T-helper 17 cell (primary cell): ENCODE results near the gene C16orf82. TPM values are rescaled to one million over a fixed set of nuclear protein-coding genes. Genes with fewer than 3 reads are reported as not detected.

Experiments
- ATAC-seq: fragments of 150-1000 bp; cut with Tn5 transposase; 2 replicates; pipeline ENCODE4 v1.10.0; 2021; ENCODE audit warnings: mild to moderate bottlenecking, moderate library complexity
- DNase-seq, 3 donors: peaks; one replicate each; pipeline versions ENCODE4 v3.0.0 to v3.0.0-alpha.2; 2020 to 2021
- H3K9me3 ChIP-seq: one replicate; pipeline ENCODE4 v1.7.0; 2013; ENCODE audit warnings: low read length, mild to moderate bottlenecking; ENCODE audit not compliant: control insufficient read depth, poor library complexity, severe bottlenecking
- H3K27ac Mint-ChIP-seq: one replicate; pipeline ENCODE4 v1.8.0; 2022; ENCODE audit warnings: mild to moderate bottlenecking, moderate library complexity, mixed read lengths
- H3K27me3 Mint-ChIP-seq: one replicate; pipeline ENCODE4 v1.8.0; 2022; ENCODE audit warnings: mixed read lengths
- H3K36me3 Mint-ChIP-seq: one replicate; pipeline ENCODE4 v1.8.0; 2022; ENCODE audit warnings: low read depth, mixed read lengths
- H3K4me1 Mint-ChIP-seq: one replicate; pipeline ENCODE4 v1.8.0; 2022; ENCODE audit warnings: mild to moderate bottlenecking, mixed read lengths
- H3K4me3 Mint-ChIP-seq: one replicate; pipeline ENCODE4 v1.8.0; 2022; ENCODE audit warnings: mild to moderate bottlenecking, moderate library complexity, mixed read lengths
- total RNA-seq, 4 donors: library from RNA in 2 of 4; stranded (reverse) in 2 of 4; gene quantifications; one replicate each; pipeline ENCODE4 v1.2.3 and lab custom pipeline; 2022 to 2026

Gene C16orf82
- not detected for total RNA-seq
- total RNA-seq (lab: John Stamatoyannopoulos, UW) = 0 reads per million in 2 donors

DNA sequence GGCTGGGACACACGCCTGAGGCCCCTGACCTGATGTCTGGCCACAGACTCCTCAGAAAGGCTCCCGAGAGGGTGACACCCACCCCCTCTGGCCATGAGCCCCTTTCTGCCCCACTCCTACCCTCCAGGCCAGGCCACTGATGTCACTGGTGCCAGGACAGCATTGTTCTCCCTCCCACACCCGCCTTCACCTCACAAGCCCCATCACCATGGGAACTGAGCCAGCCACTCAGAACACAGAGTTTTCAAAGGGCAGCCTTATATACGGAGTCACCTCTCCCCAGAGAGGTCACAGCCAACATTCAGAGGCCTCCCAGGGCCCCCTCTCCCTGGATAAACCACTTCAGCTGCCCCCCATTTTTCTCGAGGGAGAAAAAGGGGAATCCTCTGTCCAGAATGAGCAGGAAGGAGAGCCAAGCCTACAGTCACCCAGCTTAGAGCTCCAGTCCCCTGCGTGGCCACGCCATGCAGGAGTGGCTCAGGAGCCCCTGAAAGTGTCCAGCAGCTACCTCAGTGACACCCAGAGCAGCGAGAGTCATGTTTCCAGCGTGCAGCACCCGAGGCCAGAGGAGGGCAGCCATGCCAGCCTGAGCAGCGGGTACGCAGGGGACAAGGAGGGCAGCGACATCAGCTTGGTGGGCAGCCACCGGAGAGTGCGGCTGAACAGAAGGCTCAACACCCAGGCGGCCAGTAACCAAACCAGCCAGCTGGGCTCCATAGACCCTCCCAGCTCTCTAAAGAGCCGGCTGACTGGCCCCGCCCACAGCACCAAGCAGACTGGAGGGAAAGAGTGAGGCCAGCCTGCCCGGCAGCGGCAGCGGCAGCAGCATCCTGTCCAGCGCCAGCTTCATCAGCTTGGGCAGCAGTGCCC is at the start of gene C16orf82:
Gene C16orf82 (plus strand): TSS at position 260 of the 870 bp plus-strand sequence.
- no peaks in the 10 kb centered on the region for H3K36me3 Mint-ChIP-seq
- H3K27me3 Mint-ChIP-seq = peaks cover 60% of the 10 kb centered on the region
- H3K27ac Mint-ChIP-seq = no peak within 1 kb of the TSS
- no peak for ATAC-seq
- H3K4me3 Mint-ChIP-seq = no peak within 1 kb of the TSS
- DNase-seq = no peak
- peaks cover 2% of the 10 kb centered on the region for H3K4me1 Mint-ChIP-seq
- no peaks in the 10 kb centered on the region for H3K9me3 ChIP-seq

DNA sequence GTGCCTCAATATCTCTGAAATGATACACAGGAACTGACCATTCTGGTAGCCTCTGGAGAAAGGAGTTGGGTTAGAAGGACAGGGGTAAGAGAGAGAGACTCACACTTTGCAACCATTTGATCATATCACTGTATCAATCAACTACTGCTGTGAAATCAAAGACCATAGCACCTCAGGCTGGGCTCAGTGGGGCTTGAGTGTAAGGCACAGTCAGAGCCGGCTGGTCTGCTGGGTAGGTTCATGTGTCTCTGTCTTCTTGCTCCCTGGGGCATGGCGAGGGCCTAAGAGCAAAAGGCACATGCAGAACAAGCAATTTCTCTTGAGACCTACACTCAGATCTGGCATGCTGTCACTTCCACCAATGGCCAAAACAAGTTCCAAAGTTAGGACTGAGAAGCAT is 46.7 kb upstream of the C16orf82 start:
- H3K9me3 ChIP-seq = no peaks in the 10 kb centered on the region
- H3K27me3 Mint-ChIP-seq = peaks cover 32% of the 10 kb centered on the region
- no peak overlapping the region for H3K4me3 Mint-ChIP-seq
- no peak overlapping the region for H3K27ac Mint-ChIP-seq
- H3K4me1 Mint-ChIP-seq = no peaks in the 10 kb centered on the region
- DNase-seq (no peak), ATAC-seq (no peak)
- no peaks in the 10 kb centered on the region for H3K36me3 Mint-ChIP-seq

DNA sequence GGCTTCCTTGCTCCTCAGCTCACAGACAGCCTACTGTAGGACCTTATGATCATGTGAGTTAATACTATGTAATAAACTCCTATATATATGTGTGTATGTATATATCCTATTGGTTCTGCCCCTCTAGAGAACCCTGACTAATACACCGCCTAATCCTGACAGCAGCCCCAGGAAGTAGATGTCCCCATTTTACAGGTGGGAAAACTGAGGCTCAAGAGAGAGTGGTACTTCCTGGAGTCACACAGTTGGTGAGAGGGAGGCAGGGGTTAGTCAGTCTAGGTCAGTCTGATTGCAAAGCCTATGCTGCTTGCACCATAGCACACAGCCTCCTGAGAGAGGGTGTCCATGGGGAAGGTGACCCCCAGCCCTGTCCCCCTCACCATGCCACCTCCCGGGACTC is 42.7 kb upstream of the C16orf82 start:
- Mint-ChIP-seq H3K27me3 (peaks cover 48% of the 10 kb centered on the region), H3K36me3 (no peaks in the 10 kb centered on the region), H3K27ac (no peak overlapping the region), H3K4me3 (no peak overlapping the region), H3K4me1 (peaks cover 2% of the 10 kb centered on the region)
- H3K9me3 ChIP-seq = no peaks in the 10 kb centered on the region
- ATAC-seq = no peak
- no peak for DNase-seq

DNA sequence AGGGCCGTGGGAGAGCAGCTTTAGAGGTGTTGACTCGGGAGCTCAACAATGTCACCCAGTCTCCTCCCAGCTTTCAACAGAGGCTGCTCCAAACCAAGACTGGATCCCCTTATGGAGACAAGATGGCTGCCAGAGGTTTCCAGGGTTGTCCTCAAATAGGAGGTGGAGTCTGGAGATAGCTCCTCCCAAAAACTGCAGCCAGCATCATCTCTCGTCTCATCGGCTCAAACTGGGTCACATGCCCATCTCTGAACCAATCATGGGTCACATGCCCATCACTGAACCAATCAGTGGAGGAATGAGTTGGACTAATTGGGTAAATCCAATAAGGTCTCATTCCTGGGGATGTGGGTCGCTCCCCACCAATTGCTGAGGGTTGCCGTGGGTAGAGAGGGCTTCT is 41.1 kb upstream of the C16orf82 start:
- no peaks in the 10 kb centered on the region for H3K9me3 ChIP-seq
- Mint-ChIP-seq H3K4me3 (no peak overlapping the region), H3K27ac (no peak overlapping the region), H3K4me1 (peaks cover 2% of the 10 kb centered on the region), H3K27me3 (peaks cover 45% of the 10 kb centered on the region), H3K36me3 (no peaks in the 10 kb centered on the region)
- no peak for DNase-seq
- no peak for ATAC-seq

DNA sequence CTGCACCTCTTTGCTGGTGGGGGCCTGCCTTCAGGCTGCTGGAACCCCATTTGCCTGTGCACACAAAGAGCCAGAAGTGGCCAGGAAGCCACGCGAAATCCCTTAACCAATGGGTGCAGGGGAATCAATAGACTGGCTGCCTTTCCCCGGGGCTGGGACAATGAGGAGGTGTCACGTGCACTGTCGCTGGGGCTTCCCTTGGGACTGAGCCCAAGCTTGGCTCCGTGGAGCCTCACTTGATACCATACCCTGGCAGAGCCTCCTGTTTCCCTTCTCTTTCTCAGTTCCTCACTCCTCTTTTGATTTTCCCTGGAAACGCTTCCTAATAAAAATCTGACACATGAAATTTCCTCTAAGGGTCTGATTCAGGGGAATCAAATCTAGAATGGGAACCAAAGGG is 38.8 kb upstream of the C16orf82 start:
- Mint-ChIP-seq H3K4me1 (peaks cover 2% of the 10 kb centered on the region), H3K4me3 (no peak overlapping the region), H3K27ac (no peak overlapping the region), H3K36me3 (no peaks in the 10 kb centered on the region), H3K27me3 (peaks cover 28% of the 10 kb centered on the region)
- no peaks in the 10 kb centered on the region for H3K9me3 ChIP-seq
- no peak for DNase-seq
- ATAC-seq = no peak

DNA sequence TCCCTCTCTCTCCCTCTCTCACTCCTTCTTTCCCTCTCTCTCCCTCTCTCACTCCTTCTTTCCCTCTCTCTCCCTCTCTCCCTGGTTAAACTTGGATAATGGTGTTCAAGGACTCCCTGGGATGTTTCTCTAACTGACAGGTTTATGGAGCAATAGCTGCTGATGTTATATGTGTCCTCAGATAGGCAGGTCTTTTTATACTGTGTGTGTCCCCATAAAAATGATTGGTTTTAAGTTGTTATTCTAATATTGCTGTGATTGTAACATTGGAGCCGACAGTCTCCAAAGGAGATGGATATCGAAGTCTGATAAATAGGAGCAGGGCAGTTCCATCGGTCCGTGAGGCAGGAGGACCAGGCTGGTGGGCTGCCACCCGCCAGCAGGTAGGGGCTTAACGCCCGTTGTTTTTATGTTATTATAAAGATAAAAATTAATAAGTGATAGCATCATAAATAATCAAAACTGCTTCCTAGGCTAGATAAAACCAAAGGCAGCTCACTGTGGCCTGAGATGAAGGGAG is 38.1 kb upstream of the C16orf82 start:
- ATAC-seq = no peak
- Mint-ChIP-seq H3K36me3 (no peaks in the 10 kb centered on the region), H3K27ac (no peak overlapping the region), H3K27me3 (peaks cover 30% of the 10 kb centered on the region), H3K4me1 (peaks cover 2% of the 10 kb centered on the region), H3K4me3 (no peak overlapping the region)
- H3K9me3 ChIP-seq = no peaks in the 10 kb centered on the region
- DNase-seq = no peak

GRCh38 chr16:27029525-27029924 is 37.2 kb upstream of the C16orf82 start:
- H3K36me3 Mint-ChIP-seq = peaks cover 2% of the 10 kb centered on the region
- H3K27ac Mint-ChIP-seq = no peak overlapping the region
- peaks cover 36% of the 10 kb centered on the region for H3K27me3 Mint-ChIP-seq
- H3K4me3 Mint-ChIP-seq = no peak overlapping the region
- no peak for ATAC-seq
- H3K9me3 ChIP-seq = no peaks in the 10 kb centered on the region
- H3K4me1 Mint-ChIP-seq = peaks cover 2% of the 10 kb centered on the region
- DNase-seq = no peak

DNA sequence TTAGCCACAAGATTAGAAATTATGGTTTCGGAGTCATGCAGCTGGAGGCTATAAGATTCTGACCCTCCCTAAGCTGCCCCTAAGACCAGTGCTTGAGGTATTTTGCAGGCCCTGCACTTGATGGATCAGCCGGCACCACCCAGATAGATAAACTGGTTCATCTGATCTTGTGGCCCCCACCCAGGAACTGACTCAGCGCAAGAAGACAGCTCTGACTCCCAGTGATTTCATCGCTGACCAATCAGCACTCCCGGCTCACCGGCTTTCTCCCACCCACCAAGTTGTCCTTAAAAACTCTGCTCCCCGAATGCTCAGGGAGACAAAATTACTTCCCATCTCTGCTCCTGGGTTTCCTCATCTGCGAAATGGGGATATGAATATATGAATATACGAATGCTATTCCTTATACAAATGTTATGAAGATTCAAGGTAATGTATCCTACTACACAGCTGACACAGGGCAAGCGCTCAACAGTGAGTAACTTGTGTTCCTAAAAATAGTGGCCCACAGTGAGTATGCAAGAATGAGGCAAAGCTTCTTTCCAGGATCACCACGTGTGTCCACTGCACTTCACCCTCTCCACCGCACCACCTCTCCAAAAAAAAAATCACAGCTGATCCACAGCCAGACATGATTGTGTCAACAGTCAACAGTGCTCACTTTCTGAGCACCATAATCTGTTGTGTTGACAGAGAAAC is 33.3 kb upstream of the C16orf82 start:
- H3K4me3 Mint-ChIP-seq = no peak overlapping the region
- DNase-seq = no peak
- peaks cover 2% of the 10 kb centered on the region for H3K36me3 Mint-ChIP-seq
- H3K27ac Mint-ChIP-seq = no peak overlapping the region
- no peak for ATAC-seq
- peaks cover 50% of the 10 kb centered on the region for H3K27me3 Mint-ChIP-seq
- H3K9me3 ChIP-seq = no peaks in the 10 kb centered on the region
- H3K4me1 Mint-ChIP-seq = peaks cover 2% of the 10 kb centered on the region

GRCh38 chr16:27040732-27041131 is 26.0 kb upstream of the C16orf82 start:
- ATAC-seq = no peak
- H3K4me1 Mint-ChIP-seq = no peaks in the 10 kb centered on the region
- no peak overlapping the region for H3K4me3 Mint-ChIP-seq
- DNase-seq = no peak
- H3K9me3 ChIP-seq = no peaks in the 10 kb centered on the region
- no peaks in the 10 kb centered on the region for H3K36me3 Mint-ChIP-seq
- peaks cover 27% of the 10 kb centered on the region for H3K27me3 Mint-ChIP-seq
- no peak overlapping the region for H3K27ac Mint-ChIP-seq

DNA sequence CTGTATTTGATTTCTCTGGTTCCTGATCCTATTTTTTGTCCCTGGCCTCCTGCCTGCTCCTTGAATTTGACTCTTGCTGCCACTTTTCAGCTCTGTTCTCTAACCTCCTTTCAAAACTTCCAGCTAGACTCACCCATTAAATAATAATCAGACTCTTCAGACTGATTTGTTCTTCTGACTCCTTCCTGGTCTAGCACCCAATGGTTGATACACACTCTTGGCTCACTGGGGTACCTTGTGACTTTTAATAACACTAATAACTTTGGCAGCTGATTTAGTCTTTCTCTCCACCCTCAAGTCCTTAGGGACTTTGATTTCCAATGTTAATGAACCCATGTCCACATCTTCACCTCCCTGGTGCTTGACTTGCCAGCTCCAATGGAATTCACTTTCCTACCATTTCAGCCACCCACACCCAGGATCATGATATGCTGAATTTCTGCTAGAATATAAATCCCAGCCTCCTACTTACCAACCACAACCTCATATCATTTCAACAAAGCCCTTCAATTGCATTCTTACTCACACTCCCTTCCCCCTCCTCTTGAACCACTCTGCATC is 19.7 kb upstream of the C16orf82 start:
- DNase-seq (no peak), ATAC-seq (no peak)
- H3K4me3 Mint-ChIP-seq = no peak overlapping the region
- peaks cover 4% of the 10 kb centered on the region for H3K27me3 Mint-ChIP-seq
- H3K36me3 Mint-ChIP-seq = no peaks in the 10 kb centered on the region
- H3K9me3 ChIP-seq = no peaks in the 10 kb centered on the region
- H3K4me1 Mint-ChIP-seq = no peaks in the 10 kb centered on the region
- no peak overlapping the region for H3K27ac Mint-ChIP-seq

GRCh38 chr16:27048316-27048715 is 18.4 kb upstream of the C16orf82 start:
- Mint-ChIP-seq H3K27ac (no peak overlapping the region), H3K36me3 (no peaks in the 10 kb centered on the region), H3K4me1 (no peaks in the 10 kb centered on the region), H3K4me3 (no peak overlapping the region), H3K27me3 (peaks cover under 1% of the 10 kb centered on the region)
- DNase-seq = no peak
- no peak for ATAC-seq
- H3K9me3 ChIP-seq = no peaks in the 10 kb centered on the region

- Mint-ChIP-seq H3K27me3 (no peaks in the 10 kb centered on the region), H3K4me1 (no peaks in the 10 kb centered on the region), H3K4me3 (no peak overlapping the region), H3K36me3 (no peaks in the 10 kb centered on the region), H3K27ac (no peak overlapping the region)
- no peak for DNase-seq
- no peaks in the 10 kb centered on the region for H3K9me3 ChIP-seq
- ATAC-seq = no peak
Measured at GRCh38 chr16:27049117-27049516, 17.6 kb upstream of the C16orf82 start.

- ATAC-seq (no peak), DNase-seq (no peak)
- Mint-ChIP-seq H3K27ac (no peak overlapping the region), H3K4me1 (no peaks in the 10 kb centered on the region), H3K4me3 (no peak overlapping the region), H3K27me3 (no peaks in the 10 kb centered on the region), H3K36me3 (peaks cover 3% of the 10 kb centered on the region)
- H3K9me3 ChIP-seq = no peaks in the 10 kb centered on the region
Measured at GRCh38 chr16:27052007-27052406, 14.7 kb upstream of the C16orf82 start.
